ENCODE data around the gene PLEKHA7.
A peak's percentile ranks its signal among the peaks of the same experiment; 100 is the strongest.
"Not testable (repeated sequence)": the region's sequence is repeated elsewhere in the genome, so short reads cannot be mapped to it uniquely, and the experiment has no call there.

Gene PLEKHA7

DNA sequence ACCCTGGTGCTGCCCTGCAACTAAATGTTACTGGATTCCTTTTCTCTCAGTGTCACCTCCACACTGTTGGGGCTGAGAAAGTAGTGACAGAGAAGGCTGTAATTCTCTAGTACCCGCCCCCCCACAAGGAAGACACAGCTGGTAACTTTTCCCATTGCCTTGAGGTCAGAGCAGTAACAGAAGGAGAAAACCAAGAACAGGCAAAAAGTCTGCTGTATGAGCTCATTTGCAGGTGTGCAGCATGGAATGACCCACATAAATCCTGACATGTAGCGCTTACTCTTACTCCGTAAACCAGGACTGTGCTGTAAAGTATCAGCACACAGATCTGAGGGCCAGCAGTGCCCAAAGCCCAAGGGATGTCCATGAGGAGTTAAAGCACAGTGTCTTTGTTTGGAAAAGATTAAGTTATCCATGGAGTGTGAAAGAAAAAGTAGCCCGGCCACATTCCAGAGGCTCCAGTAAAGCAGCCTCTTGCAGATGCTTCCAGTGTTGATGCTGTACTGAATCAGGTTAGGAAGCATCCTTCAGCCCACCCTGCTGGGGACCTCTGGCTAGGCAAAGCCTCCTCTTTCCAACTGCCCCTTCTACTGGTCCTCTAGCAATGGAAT lies 120.7 kb downstream of the PLEKHA7 start:
- H3K4me3 ChIP-seq (ENCODE audit: severe bottlenecking) = no peak overlapping the region
- ATAC-seq (ENCODE audit: low read depth) (peak; percentile 74; the same call in 2 of the 3 replicates), DNase-seq (ENCODE audit: low spot score) (no peak)
- H3K27me3 ChIP-seq (ENCODE audit: insufficient read depth, poor library complexity, severe bottlenecking) = no peaks in the 10 kb centered on the region
- no peaks in the 10 kb centered on the region for H3K4me1 ChIP-seq (ENCODE audit: insufficient read depth, poor library complexity, severe bottlenecking)
- H3K36me3 ChIP-seq (ENCODE audit: low read depth) = no peaks in the 10 kb centered on the region
- TF ChIP-seq, protein P1, sequence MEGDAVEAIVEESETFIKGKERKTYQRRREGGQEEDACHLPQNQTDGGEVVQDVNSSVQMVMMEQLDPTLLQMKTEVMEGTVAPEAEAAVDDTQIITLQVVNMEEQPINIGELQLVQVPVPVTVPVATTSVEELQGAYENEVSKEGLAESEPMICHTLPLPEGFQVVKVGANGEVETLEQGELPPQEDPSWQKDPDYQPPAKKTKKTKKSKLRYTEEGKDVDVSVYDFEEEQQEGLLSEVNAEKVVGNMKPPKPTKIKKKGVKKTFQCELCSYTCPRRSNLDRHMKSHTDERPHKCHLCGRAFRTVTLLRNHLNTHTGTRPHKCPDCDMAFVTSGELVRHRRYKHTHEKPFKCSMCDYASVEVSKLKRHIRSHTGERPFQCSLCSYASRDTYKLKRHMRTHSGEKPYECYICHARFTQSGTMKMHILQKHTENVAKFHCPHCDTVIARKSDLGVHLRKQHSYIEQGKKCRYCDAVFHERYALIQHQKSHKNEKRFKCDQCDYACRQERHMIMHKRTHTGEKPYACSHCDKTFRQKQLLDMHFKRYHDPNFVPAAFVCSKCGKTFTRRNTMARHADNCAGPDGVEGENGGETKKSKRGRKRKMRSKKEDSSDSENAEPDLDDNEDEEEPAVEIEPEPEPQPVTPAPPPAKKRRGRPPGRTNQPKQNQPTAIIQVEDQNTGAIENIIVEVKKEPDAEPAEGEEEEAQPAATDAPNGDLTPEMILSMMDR (IDR thresholded peaks at IDR 0.05; ENCODE audit: poor library complexity, severe bottlenecking) = no peak
- H3K27ac ChIP-seq (ENCODE audit: poor library complexity, severe bottlenecking) = no peak overlapping the region
- peaks cover 8% of the 10 kb centered on the region for H3K9me3 ChIP-seq (ENCODE audit: severe bottlenecking)

- H3K4me1 ChIP-seq (ENCODE audit: insufficient read depth, poor library complexity, severe bottlenecking) = no peaks in the 10 kb centered on the region
- no peak for DNase-seq (ENCODE audit: low spot score)
- H3K36me3 ChIP-seq (ENCODE audit: low read depth) = no peaks in the 10 kb centered on the region
- no peaks in the 10 kb centered on the region for H3K27me3 ChIP-seq (ENCODE audit: insufficient read depth, poor library complexity, severe bottlenecking)
- H3K9me3 ChIP-seq (ENCODE audit: severe bottlenecking) = peaks cover 8% of the 10 kb centered on the region
- H3K4me3 ChIP-seq (ENCODE audit: severe bottlenecking) = no peak overlapping the region
- TF ChIP-seq, protein P1 (IDR thresholded peaks at IDR 0.05; ENCODE audit: poor library complexity, severe bottlenecking) = no peak
- peak overlapping the region; percentile 16 for H3K27ac ChIP-seq (ENCODE audit: poor library complexity, severe bottlenecking)
- peak; percentile 64; the same call in 2 of the 3 replicates for ATAC-seq (ENCODE audit: low read depth)
These were observed 122.2 kb downstream of the PLEKHA7 start for GRCh38 chr11:16891964-16892363.

GRCh38 chr11:16891165-16891564 lies 123.0 kb downstream of the PLEKHA7 start:
- peaks cover 8% of the 10 kb centered on the region for H3K9me3 ChIP-seq (ENCODE audit: severe bottlenecking)
- ATAC-seq (ENCODE audit: low read depth) (no peak), DNase-seq (ENCODE audit: low spot score) (no peak)
- H3K27me3 ChIP-seq (ENCODE audit: insufficient read depth, poor library complexity, severe bottlenecking) = no peaks in the 10 kb centered on the region
- TF ChIP-seq, protein P1 (IDR thresholded peaks at IDR 0.05; ENCODE audit: poor library complexity, severe bottlenecking) = no peak
- no peaks in the 10 kb centered on the region for H3K4me1 ChIP-seq (ENCODE audit: insufficient read depth, poor library complexity, severe bottlenecking)
- peak overlapping the region; percentile 16 for H3K27ac ChIP-seq (ENCODE audit: poor library complexity, severe bottlenecking)
- H3K36me3 ChIP-seq (ENCODE audit: low read depth) = no peaks in the 10 kb centered on the region
- H3K4me3 ChIP-seq (ENCODE audit: severe bottlenecking) = no peak overlapping the region

DNA sequence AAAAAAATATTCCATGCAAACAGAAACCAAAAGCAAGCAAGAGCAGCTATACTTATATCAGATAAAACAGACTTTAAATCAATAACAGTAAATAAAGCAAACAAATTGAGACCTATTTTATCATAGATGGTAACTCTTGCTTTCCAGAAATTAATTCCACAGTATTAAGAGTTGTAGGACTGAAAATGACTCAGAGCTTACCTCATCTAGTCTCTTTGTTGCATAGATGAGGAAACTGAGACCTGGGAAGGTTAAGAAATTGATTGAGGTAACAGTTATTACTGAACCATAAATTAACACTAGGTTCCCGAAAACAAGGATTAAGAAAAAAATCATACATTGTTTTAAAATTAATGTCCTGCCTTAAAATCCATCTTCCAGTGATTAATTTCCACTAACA lies 123.8 kb downstream of the PLEKHA7 start:
- TF ChIP-seq, protein P1 (IDR thresholded peaks at IDR 0.05; ENCODE audit: poor library complexity, severe bottlenecking) = no peak

GRCh38 chr11:16889905-16890304 lies 124.3 kb downstream of the PLEKHA7 start:
- TF ChIP-seq, protein P1 (IDR thresholded peaks at IDR 0.05; ENCODE audit: poor library complexity, severe bottlenecking) = no peak
- Histone ChIP-seq H3K36me3 (ENCODE audit: low read depth) (no peaks in the 10 kb centered on the region), H3K27ac (ENCODE audit: poor library complexity, severe bottlenecking) (no peak overlapping the region), H3K27me3 (ENCODE audit: insufficient read depth, poor library complexity, severe bottlenecking) (no peaks in the 10 kb centered on the region), H3K4me1 (ENCODE audit: insufficient read depth, poor library complexity, severe bottlenecking) (no peaks in the 10 kb centered on the region), H3K4me3 (ENCODE audit: severe bottlenecking) (no peak overlapping the region), H3K9me3 (ENCODE audit: severe bottlenecking) (peaks cover 8% of the 10 kb centered on the region)
- no peak for ATAC-seq (ENCODE audit: low read depth)
- DNase-seq (ENCODE audit: low spot score) = no peak

More for the DNA sequence above, 123.8 kb downstream of the PLEKHA7 start:
- H3K27me3 ChIP-seq (ENCODE audit: insufficient read depth, poor library complexity, severe bottlenecking) = no peaks in the 10 kb centered on the region
- H3K36me3 ChIP-seq (ENCODE audit: low read depth) = no peaks in the 10 kb centered on the region
- H3K4me1 ChIP-seq (ENCODE audit: insufficient read depth, poor library complexity, severe bottlenecking) = no peaks in the 10 kb centered on the region
- no peak overlapping the region for H3K4me3 ChIP-seq (ENCODE audit: severe bottlenecking)
- ATAC-seq (ENCODE audit: low read depth) (no peak), DNase-seq (ENCODE audit: low spot score) (no peak)
- no peak overlapping the region for H3K27ac ChIP-seq (ENCODE audit: poor library complexity, severe bottlenecking)
- peaks cover 8% of the 10 kb centered on the region for H3K9me3 ChIP-seq (ENCODE audit: severe bottlenecking)

DNA sequence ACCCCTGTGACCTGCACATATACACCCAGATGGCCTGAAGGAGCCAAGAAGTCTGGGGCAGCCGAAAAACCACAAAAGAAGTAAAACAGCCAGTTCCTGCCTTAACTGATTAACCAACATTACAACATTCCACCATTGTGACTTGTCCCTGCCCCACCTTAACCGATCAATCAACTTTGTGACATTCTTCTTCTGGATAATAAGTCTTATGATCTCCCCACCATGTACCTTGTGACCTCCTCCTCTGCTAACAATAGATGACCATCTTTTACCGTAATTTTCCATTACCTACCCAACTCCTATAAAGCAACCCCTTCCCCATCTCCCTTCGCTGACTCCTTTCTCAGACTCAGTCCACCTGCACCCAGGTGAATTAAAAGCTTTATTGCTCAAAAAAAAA lies 125.2 kb downstream of the PLEKHA7 start:
- DNase-seq (ENCODE audit: low spot score); H3K36me3 ChIP-seq (ENCODE audit: low read depth); H3K27ac ChIP-seq (ENCODE audit: poor library complexity, severe bottlenecking); H3K9me3 ChIP-seq (ENCODE audit: severe bottlenecking); H3K27me3 ChIP-seq (ENCODE audit: insufficient read depth, poor library complexity, severe bottlenecking); H3K4me3 ChIP-seq (ENCODE audit: severe bottlenecking); ATAC-seq (ENCODE audit: low read depth); H3K4me1 ChIP-seq (ENCODE audit: insufficient read depth, poor library complexity, severe bottlenecking): not testable (repeated sequence)

DNA sequence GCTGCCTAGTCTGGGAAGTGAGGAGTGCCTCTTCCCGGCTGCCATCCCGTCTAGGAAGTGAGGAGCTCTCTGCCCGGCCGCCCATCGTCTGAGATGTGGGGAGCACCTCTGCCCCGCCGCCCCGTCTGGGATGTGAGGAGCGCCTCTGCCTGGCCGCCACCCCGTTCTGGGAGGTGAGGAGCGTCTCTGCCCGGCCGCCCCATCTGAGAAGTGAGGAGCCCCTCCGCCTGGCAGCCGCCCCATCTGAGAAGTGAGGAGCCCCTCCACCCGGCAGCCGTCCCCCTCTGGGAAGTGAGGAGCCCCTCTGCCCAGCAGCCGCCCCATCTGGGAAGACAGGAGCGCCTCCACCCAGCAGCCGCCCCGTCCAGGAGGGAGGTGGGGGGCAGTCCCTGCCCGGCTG lies 126.3 kb downstream of the PLEKHA7 start:
- H3K9me3 ChIP-seq (ENCODE audit: severe bottlenecking); H3K27me3 ChIP-seq (ENCODE audit: insufficient read depth, poor library complexity, severe bottlenecking); ATAC-seq (ENCODE audit: low read depth); H3K4me1 ChIP-seq (ENCODE audit: insufficient read depth, poor library complexity, severe bottlenecking); H3K27ac ChIP-seq (ENCODE audit: poor library complexity, severe bottlenecking); DNase-seq (ENCODE audit: low spot score); H3K4me3 ChIP-seq (ENCODE audit: severe bottlenecking); H3K36me3 ChIP-seq (ENCODE audit: low read depth): not testable (repeated sequence)
